Urinary bladder (tissue), 4 donors: ENCODE results near the gene GLRX. TPM values are rescaled to one million over a fixed set of nuclear protein-coding genes. Genes with fewer than 3 reads are reported as not detected.
A peak's percentile ranks its signal among the peaks of the same experiment; 100 is the strongest.

Source experiments
- DNase-seq: peaks from one replicate; pipeline ENCODE4 v3.0.0-alpha.2; 2015; ENCODE audit errors: extremely low spot score
- H3K27ac ChIP-seq: one replicate; pipeline ENCODE4 v1.5.1; 2013; ENCODE audit warnings: low read depth, mild to moderate bottlenecking, moderate library complexity
- H3K36me3 ChIP-seq: one replicate; pipeline ENCODE4 v1.6.1; 2013; ENCODE audit warnings: mild to moderate bottlenecking, moderate library complexity; ENCODE audit not compliant: insufficient read depth
- H3K4me1 ChIP-seq: one replicate; pipeline ENCODE4 v1.6.1; 2013; ENCODE audit warnings: mild to moderate bottlenecking, moderate library complexity; ENCODE audit not compliant: insufficient read depth
- H3K4me3 ChIP-seq: one replicate; pipeline ENCODE4 v1.5.1; 2013; ENCODE audit warnings: low read depth, low read length
- WGBS: extraction: QIAGEN DNeasy Blood & Tissue Kit; methylation state at CpG from one replicate; pipeline ENCODE4 v1.1.7; 2013; 5-methylcytosine and 5-hydroxymethylcytosine counted together
- polyA plus RNA-seq: library from polyadenylated mRNA; stranded (reverse); fragments of 200-250 nt; gene quantifications from one replicate; pipeline ENCODE4 v1.2.3, GENCODE V29; 2013
- total RNA-seq: library from RNA; depleted of rRNA; stranded (reverse); fragments of >200 nt; gene quantifications from one replicate; pipeline ENCODE4 v1.2.3, GENCODE V29; 2014
- donor health status: healthy with polysubstance abuse.
- donor health status: healthy.

The GLRX gene
- total and polyA plus RNA-seq, 2 donors: 23.5 to 61.1 TPM

DNA sequence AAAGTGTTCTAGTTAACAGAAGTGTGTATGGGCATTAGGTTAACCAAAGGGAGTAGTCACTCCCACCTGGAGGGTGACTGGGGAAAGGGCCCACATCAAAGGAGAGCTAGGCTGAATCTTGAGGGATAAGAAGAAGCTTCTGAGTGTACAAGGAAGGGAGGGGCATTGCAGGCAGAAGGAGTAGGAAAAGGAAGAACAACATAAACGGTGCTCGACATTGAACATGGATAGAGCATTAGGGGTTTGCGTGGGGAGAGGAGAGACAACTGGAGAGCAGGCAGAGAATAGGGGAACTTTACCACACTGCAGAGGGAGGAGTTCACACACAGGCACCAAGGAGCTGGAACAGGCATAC lies 5.3 kb upstream of the GLRX start:
- peaks cover 1% of the 10 kb centered on the region for H3K4me1 ChIP-seq
- no peak overlapping the region for H3K4me3 ChIP-seq
- H3K27ac ChIP-seq: no peak overlapping the region
- WGBS: 70% methylated on average over 3 of the region's 3 CpGs
- H3K36me3 ChIP-seq: no peaks in the 10 kb centered on the region
- DNase-seq: no peak

DNA sequence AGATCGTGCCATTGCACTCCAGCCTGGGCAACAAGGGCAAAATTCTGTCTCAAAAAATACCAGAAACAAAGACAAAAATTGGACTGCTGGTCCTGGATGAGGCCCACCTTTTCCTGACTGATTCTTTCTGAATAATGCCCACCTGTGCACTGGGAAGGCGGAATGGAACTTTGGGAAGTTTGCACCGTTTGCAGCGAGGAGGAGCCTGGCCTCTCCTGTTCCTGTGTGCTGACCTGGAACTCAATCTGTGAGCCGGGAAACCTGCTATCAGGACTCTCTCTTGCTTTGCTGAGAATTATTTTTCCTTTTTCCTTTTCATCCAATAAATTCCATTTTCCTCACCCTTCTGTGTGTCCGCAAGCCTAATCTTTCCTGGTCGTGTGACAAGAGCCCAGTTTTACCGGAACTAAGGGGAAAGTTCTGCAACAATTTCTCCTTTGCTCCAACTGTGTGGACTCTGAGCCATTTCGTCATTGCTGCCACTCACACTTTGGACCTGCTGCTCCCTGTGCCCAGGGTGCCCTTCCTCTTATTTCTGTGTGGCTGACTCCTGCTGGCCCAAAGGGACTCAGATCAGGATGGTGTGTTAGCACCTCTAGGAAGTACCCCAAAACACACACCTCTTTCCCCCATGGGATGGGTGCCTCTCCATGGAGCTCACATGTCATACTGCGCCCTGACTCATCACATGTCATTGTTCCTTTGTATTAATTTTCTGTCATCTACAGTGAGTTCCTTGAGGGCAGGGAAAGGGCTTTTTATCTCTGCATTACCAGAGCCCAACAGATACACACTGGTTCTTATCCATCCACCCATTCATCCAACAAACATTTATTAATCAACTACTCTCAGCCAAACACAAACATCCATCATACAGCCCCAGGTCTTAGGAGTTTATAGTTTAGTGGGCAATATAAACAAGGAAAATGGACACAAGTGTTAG lies 4.7 kb upstream of the GLRX start:
- no peak overlapping the region for H3K4me3 ChIP-seq
- no peak overlapping the region for H3K27ac ChIP-seq
- DNase-seq: no peak
- 94% methylated on average over 10 of the region's 10 CpGs for WGBS
- no peaks in the 10 kb centered on the region for H3K36me3 ChIP-seq
- H3K4me1 ChIP-seq: peaks cover 1% of the 10 kb centered on the region

DNA sequence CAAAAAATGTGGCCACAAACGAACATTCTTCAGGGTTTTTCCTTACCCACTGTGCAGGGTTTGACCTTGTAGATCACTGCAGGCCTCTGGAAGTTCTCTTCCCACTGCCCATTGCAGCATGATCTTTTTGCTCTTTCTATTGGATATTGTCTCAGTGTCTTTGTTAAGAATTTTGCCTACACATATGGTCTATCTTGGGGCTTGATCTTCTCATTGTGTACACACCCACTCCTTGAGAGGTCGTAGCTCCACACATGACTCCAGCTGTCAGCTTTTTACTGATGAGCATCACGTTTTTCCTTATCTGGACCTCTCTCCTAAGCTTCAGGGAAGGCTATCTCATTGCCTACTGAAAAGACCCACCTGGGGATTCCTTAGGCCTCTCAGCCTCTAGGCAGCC lies 3.0 kb upstream of the GLRX start:
- no peak overlapping the region for H3K4me3 ChIP-seq
- peaks cover 1% of the 10 kb centered on the region for H3K4me1 ChIP-seq
- H3K27ac ChIP-seq: no peak overlapping the region
- 54% methylated on average over 3 of the region's 3 CpGs for WGBS
- no peak for DNase-seq
- no peaks in the 10 kb centered on the region for H3K36me3 ChIP-seq

DNA sequence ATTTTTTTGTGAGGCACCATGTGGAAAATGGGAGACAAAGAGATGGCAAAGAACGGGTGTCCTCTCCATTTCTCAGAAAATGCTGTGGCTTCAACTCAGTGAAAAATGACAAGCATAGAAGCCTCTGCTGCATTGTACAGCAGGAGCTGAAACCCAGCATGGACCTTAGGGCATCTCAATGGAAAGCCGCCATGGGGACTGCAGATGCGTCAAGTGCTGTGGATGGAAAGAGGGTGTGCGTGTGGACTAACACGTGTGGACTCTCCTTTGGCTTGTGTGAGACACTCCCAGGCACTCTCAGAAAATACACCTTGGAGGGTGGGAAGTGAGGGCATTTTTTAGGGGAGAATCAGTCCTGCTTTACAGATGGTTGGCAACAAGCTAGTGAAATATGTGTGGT lies 2.2 kb upstream of the GLRX start:
- Histone ChIP-seq H3K36me3 (no peaks in the 10 kb centered on the region), H3K4me3 (no peak overlapping the region), H3K4me1 (peaks cover 1% of the 10 kb centered on the region), H3K27ac (no peak overlapping the region)
- WGBS: 92% methylated on average over 5 of the region's 5 CpGs
- no peak for DNase-seq

DNA sequence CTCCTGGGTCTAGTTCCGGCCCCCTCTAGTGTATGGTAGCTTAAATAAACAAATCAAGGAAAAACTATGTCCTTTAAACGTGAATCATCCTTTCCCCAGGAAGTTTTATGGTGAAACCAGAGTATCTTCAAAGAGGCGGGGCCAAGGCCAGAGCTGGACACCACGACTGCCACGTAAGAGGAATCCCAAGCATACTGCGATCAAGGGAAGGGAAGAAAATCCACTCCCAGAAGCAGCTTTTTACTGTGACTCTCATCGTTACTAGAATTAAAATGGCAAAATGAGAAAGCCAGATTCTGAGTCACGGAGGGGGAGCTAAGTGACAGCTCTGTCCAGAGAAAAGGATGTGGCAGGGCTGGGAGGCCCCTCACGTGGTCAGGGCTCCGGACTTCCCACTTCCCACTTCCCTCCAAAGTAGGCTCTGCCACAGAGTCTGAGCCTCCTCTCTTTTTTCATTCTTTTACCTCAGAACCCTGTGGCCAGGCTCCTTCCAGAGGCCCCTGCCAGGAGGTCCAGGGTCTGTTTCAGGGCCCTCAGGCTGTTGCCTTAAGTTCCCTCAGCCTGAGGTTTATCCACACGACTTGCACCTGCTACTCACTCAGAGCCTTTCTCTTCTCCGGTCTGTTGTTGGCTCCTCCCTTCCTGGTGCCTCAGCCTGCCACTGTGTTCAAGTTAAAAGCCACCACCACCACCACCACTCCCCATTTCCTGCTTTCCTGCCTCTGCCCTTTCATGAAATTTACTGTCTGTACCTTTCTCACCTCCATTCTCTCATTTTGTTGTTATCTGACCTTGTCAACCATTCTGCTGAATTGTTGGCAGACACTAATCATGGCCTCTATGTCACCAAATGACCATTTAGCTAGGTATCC lies 1.4 kb upstream of the GLRX start:
- Histone ChIP-seq H3K36me3 (no peaks in the 10 kb centered on the region), H3K4me1 (peaks cover 1% of the 10 kb centered on the region), H3K4me3 (no peak overlapping the region), H3K27ac (peak overlapping the region; percentile 89)
- 18% methylated on average over 12 of the region's 12 CpGs for WGBS
- no peak for DNase-seq

DNA sequence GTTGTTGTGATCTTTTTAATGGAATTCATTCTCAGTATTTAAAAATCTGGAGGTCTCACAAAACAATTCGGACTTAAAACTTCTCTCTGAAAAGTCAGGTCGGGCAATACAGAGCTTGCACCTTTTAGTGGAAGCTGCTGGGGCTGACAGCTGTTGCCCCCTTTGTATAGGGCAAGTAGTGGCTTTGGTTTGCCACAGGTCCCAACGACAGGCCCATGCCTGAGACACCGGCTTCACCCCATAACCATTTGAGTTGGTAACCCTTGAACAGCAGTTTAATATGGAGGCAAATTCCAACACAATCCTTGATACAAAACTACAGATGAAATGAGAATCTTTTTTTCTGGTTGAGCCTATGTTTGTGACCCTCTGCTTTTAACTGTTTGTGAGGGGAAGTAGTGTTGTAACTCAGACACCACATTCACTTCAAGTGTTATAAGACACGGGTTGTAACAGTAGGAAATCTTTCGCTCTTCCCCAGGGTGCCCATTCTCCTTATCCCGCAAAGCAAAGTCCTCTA lies 752 bp upstream of the GLRX start:
- WGBS: 43% methylated on average over 7 of the region's 7 CpGs
- H3K36me3 ChIP-seq: no peaks in the 10 kb centered on the region
- peaks cover 1% of the 10 kb centered on the region for H3K4me1 ChIP-seq
- peak overlapping the region; percentile 75 for H3K4me3 ChIP-seq
- H3K27ac ChIP-seq: peak overlapping the region; percentile 89
- DNase-seq: no peak

DNA sequence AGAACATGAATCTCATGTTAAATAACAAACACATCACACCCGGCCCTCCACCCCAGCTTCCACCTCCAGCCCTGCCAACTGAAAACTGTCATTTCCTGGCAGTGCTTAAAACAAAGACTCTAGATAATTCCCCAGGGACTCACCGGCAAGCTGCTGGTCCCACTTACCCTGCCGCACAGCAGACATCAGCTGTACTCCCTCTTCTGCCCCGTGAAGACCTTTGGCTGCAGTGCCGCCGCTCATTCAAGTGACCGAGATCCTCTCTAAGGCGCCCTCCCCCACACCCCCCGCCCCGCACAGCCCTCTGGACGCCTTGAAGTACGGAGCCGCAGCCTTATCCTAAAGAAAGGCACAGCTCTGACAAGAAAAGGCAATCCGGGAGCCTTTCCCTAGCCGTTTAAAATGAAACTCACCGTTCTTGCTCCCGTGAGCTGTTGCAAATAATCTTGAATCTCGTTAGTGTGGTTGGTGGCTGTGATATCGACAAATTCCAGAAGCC lies 434 bp downstream of the GLRX start:
- peak overlapping the region; percentile 75 for H3K4me3 ChIP-seq
- no peak for DNase-seq
- under 1% methylated on average over 19 of the region's 19 CpGs for WGBS
- H3K36me3 ChIP-seq: no peaks in the 10 kb centered on the region
- H3K4me1 ChIP-seq: peaks cover 1% of the 10 kb centered on the region
- peak overlapping the region; percentile 89 for H3K27ac ChIP-seq

DNA sequence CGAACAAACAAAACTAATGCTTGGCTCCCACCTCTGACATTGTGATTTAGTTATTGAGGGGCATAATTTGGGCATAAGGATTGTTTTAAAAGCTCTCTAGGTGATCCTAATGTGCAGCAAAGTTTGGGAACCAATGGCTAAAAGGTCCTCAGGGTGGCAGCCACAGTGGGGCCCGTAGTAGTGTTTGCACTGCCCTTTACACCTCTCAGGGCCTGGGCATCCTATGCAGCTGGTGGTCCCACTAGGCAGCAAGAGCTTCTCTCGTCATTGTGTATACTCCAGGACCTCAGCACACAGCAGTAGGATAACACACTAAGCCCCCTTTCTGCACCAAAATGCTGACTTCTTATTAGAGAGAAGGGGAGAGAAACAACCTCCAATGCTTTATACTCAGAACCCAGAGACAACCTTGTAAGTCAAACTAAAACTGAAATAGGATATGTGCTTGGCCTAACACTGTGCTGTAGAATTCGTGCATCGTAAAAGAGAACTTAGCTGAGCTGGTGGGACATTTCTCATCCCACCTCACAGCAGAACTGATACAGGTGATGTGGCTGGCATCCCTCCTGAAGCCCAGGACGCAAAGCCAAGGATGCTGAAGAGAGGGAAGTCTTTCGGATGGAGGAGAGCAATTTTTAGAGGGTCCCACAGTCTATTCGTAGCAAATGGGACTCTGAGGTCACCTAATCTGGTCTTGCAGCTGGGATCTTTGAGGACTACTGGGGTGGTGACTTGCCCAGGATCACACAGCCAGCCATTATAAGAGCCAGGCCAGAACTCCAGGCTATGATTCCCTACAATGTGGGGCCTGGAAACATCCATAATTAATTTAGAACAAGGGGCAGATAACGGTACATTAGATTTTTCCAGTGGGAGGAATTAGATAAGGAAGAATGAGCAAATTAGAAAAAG lies 1.2 kb downstream of the GLRX start:
- DNase-seq: no peak
- no peaks in the 10 kb centered on the region for H3K4me1 ChIP-seq
- peak overlapping the region; percentile 11 for H3K27ac ChIP-seq
- WGBS: 50% methylated on average over 9 of the region's 9 CpGs
- H3K36me3 ChIP-seq: no peaks in the 10 kb centered on the region
- H3K4me3 ChIP-seq: peak overlapping the region; percentile 75

DNA sequence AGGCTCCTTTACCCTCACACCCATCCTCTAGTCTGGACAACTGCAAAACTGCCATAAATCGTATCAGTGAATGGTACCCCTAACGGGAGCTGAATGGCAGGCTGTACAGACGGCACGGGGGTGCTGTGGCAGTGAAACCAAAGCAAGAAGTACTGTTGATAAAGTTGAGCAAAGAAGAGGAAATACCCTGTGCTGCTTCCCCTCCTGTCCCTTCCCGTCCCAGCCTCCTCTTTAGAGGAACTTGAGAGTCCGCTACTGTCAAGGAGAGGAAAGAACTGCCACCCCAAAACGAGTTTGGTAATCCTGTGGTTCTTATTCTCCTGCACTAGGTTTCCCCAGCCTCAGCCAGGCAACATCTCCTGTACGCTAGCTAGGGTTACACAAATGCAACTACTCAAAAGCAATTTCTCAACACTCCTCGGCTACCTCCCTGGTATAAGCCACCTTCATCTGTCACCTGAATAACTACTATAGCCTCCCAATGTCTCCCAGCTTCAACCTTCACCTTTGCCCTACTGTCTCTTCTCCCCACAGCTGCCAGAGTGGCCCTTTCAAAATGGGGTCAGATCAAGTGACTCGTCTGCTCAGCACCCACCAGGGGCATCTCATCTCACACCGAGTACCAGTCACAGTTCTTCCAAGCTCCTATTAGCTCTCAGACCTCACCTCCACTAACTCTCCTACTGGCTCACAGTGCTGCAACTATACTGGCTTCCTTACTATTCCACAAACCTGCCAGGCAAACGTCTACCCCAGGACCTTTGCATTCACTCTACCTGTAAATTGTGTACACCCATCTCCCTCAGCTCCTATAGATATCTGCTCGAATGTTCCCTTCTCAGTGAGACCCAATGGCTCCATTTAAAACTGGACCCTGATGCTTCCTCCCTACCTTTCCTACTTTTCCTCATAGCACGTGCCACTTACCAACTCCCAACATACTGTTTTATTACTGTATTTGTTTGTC lies 4.1 kb downstream of the GLRX start:
- 75% methylated on average over 14 of the region's 14 CpGs for WGBS
- no peak overlapping the region for H3K4me3 ChIP-seq
- H3K27ac ChIP-seq: no peak overlapping the region
- DNase-seq: no peak
- H3K4me1 ChIP-seq: no peaks in the 10 kb centered on the region
- no peaks in the 10 kb centered on the region for H3K36me3 ChIP-seq

DNA sequence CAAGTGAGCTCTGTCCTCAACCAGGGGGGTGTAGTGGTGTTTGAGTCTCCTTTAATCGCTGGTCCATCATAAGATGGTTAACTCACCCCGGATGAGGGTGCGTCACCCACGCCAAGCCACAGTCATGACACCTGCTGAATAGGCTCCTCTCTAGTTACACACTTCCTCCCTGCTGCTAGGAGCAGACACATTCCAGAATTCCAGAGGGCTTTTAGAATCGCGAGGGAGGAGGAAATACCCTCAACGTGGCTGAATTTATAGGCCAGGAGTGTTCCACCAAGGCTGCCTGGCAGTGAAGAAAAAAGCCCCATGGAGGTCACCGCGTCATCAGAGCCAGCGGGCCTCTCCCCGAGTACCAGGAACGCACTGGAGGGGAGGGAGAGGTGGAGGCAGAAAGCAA lies 5.1 kb downstream of the GLRX start:
- DNase-seq: no peak
- 52% methylated on average over 12 of the region's 12 CpGs for WGBS
- no peak overlapping the region for H3K4me3 ChIP-seq
- no peak overlapping the region for H3K27ac ChIP-seq
- no peaks in the 10 kb centered on the region for H3K36me3 ChIP-seq
- no peaks in the 10 kb centered on the region for H3K4me1 ChIP-seq

DNA sequence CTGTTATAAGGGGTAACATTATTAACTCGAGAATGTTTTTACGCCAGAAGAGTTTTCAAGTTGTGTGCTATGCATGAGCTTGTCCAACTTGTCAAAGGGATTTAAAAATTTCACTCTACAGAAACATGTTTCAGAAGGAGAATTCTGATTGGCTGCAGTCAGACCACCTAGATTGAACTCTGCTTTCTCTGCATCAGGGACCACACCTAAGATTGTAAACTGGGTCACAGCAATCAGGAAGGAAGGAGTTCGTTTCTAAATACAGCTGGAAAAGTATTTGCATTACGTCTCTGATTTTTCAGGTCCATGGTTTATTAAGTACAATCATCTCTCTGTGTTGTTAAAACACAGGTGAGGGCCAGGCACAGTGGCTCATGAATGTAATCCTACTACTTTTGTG lies 5.8 kb downstream of the GLRX start:
- 72% methylated on average over 4 of the region's 4 CpGs for WGBS
- no peaks in the 10 kb centered on the region for H3K4me1 ChIP-seq
- no peak overlapping the region for H3K4me3 ChIP-seq
- no peak overlapping the region for H3K27ac ChIP-seq
- no peaks in the 10 kb centered on the region for H3K36me3 ChIP-seq
- no peak for DNase-seq

DNA sequence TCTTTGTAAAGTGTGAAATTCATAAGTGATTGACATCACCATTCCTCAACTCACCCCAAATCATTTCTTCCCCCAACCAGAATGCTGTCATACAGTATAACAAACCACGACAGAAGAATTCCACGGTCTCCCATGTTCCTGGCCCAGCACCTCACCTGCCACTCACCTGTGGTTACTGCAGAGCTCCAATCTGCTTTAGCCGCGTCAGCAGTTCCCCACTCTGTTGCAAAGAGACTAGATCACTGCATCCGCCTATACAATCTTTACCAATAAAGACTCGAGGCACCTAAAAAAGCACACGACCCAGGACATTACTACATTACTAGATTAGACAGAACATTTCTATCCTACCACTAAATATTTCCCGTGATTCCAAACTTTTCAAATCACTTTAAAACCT lies 6.2 kb downstream of the GLRX start:
- Histone ChIP-seq H3K4me3 (no peak overlapping the region), H3K4me1 (no peaks in the 10 kb centered on the region), H3K36me3 (no peaks in the 10 kb centered on the region), H3K27ac (no peak overlapping the region)
- 91% methylated on average over 8 of the region's 8 CpGs for WGBS
- no peak for DNase-seq
